Skeletal muscle tissue (tissue), 4 donors: Measurements from ENCODE around the gene GTF3C1. TPM values are rescaled to one million over a fixed set of nuclear protein-coding genes. Genes with fewer than 3 reads are reported as not detected.

Source experiments
- H3K27ac ChIP-seq: one replicate; pipeline ENCODE4 v1.7.0; 2013; ENCODE audit warnings: mild to moderate bottlenecking, low read depth, low read length, inconsistent platforms
- H3K27me3 ChIP-seq, 3 donors: one replicate each; pipeline ENCODE4 v1.7.0; 2013; ENCODE audit warnings: low read length in 3 of 3; ENCODE audit not compliant: control insufficient read depth in 3 of 3, insufficient read depth in 3 of 3
- H3K36me3 ChIP-seq, 3 donors: one replicate each; pipeline ENCODE4 v1.7.0; 2013; ENCODE audit warnings: low read length in 3 of 3; ENCODE audit not compliant: control insufficient read depth in 3 of 3, insufficient read depth in 3 of 3
- H3K4me1 ChIP-seq, 3 donors: one replicate each; pipeline ENCODE4 v1.7.0; 2013; ENCODE audit warnings: low read length in 3 of 3, mild to moderate bottlenecking in 3 of 3; ENCODE audit not compliant: control insufficient read depth in 3 of 3, insufficient read depth in 3 of 3
- H3K4me3 ChIP-seq, 3 donors: one replicate each; pipeline ENCODE4 v1.7.0; 2013; ENCODE audit warnings: low read length in 3 of 3
- H3K9ac ChIP-seq, 3 donors: one replicate each; pipeline ENCODE4 v1.7.0; 2013; ENCODE audit warnings: low read length in 3 of 3, mild to moderate bottlenecking in 3 of 3, moderate library complexity in 2 of 3, low read depth in 1 of 3
- H3K9me3 ChIP-seq, 3 donors: one replicate each; pipeline ENCODE4 v1.7.0; 2013; ENCODE audit warnings: low read length in 3 of 3; ENCODE audit not compliant: control insufficient read depth in 3 of 3
- total RNA-seq: library from RNA; depleted of rRNA; stranded (reverse); fragments of >200 nt; gene quantifications from one replicate; pipeline ENCODE4 v1.2.3, GENCODE V29; 2014
- donor health status: Osteomylitis.

The GTF3C1 gene
- total RNA-seq, 1 donor from 2014 or later: 48.0 TPM

DNA sequence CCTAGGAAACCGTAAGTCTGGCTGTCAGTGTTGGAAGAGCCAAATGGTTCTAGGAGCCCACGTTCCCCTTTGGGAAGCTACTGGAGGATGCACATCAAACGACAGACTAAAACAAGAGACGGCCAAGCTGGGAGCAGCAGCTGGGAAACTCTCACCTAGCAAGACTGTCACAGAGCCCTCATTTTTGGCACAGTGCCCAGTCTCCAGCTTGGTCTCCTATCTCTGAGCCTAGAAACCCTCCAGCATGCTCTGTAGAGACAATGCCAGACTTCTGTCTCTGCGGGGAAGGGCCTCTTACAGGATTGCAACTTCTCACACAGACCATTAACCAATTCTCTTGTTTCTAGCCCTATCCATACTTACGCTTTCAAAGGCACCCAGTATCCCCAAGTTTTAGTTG, 23.5 kb downstream of the GTF3C1 start:
- H3K9ac ChIP-seq: peak overlapping the region in 1 of 3 donors; percentile 20

DNA sequence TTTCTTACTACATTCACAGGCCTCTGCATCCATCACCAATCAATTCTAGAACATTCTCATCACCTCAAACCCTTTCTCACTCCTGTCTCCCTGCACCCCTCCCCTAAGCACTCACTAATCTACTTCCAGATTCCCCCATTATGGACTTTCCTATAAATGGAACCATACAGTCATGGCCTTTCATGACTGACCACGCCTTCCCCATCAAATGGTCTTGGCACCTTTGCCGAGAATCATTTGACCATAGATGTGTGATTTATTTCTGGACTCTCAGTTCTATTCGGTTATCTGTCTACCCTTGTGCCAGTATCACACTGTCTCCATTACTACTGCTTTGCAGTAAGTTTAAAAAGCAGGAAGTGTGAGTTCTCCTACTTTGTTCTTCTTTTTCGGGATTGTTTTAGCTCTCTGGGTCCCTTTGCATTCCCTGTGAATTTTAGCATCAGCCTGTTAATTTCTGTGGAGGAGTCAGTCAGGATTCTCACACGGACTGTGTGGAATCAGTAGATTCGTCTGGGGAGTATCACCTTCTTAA, 27.5 kb downstream of the GTF3C1 start:
- H3K27me3 ChIP-seq: no peaks in the 10 kb centered on the region
- H3K9me3 ChIP-seq: no peaks in the 10 kb centered on the region
- peaks cover 15 to 38% (median 22%) of the 10 kb centered on the region in 3 donors for H3K36me3 ChIP-seq
- H3K4me3 ChIP-seq: peak overlapping the region in 1 of 3 donors; percentile 42
- peak overlapping the region; percentile 96 for H3K27ac ChIP-seq
- peak overlapping the region; percentile 62 to 75 (median 63) for H3K9ac ChIP-seq
- peaks cover 54 to 59% (median 59%) of the 10 kb centered on the region in 3 donors for H3K4me1 ChIP-seq

More for the DNA sequence above, 23.5 kb downstream of the GTF3C1 start:
- peaks cover 55 to 56% (median 56%) of the 10 kb centered on the region in 3 donors for H3K4me1 ChIP-seq
- no peak overlapping the region for H3K4me3 ChIP-seq
- no peaks in the 10 kb centered on the region for H3K9me3 ChIP-seq
- H3K36me3 ChIP-seq: peaks cover 23 to 59% (median 39%) of the 10 kb centered on the region in 3 donors
- peak overlapping the region; percentile 36 for H3K27ac ChIP-seq
- no peaks in the 10 kb centered on the region for H3K27me3 ChIP-seq

DNA sequence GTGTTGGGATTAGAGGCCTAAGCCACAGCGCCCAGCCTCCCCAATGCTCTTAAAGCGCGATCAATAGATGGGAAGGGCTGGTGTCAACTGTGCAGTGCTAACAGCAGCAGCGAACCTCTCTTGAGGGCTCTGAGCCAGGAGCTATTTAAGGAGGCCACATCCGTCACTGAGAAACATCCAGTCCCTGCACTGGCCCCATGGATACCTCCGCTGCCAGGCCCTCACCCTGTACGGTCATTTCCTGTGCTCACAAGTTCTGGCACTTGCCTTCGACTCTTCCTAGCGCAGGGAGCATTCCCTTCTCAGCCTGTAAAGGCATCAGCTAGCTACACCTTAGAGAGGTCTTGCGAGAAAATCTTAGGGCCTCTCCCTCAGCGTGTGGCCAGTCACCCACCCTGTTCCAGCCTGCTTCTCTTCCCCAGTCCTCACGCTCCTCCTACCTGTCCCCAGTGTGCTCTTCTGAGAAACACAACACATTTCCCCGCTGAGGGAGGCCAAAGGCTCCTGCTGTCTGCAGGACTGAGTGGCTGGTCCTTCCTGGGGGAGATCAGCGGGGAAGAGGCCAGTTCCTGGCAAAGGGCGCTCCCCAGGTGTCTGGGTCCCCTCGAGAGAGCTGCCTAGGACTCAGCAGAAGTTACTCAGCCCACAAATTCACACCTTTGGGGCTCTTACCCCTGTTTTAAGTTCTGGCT, 28.6 kb downstream of the GTF3C1 start:
- Histone ChIP-seq H3K4me1 (peaks cover 56 to 66% (median 64%) of the 10 kb centered on the region in 3 donors), H3K9ac (peak overlapping the region; percentile 76 to 85 (median 83)), H3K9me3 (no peaks in the 10 kb centered on the region), H3K27ac (peak overlapping the region; percentile 96), H3K36me3 (peaks cover 17 to 35% (median 21%) of the 10 kb centered on the region in 3 donors), H3K27me3 (no peaks in the 10 kb centered on the region), H3K4me3 (peak overlapping the region; percentile 38 to 49 (median 47))

DNA sequence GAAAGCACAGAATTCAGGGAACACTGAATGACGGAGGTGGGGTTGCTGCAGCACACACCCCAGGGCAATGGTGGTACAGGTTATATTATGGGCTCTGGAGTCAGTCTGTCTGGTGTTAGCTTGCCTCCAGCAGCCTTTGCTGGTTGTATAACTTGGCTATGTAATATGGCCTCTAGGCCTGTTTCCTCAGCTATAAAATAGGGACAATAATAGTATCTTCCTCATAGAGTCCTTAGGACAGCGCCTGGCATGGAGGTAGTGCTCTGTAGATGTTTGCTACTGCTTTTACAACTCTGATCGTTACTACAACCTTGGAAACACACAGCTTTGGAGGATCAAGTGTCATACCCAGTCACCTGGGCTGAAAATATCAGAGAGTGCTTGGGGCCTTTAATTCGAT, 31.5 kb downstream of the GTF3C1 start:
- Histone ChIP-seq H3K4me1 (peaks cover 58 to 75% (median 68%) of the 10 kb centered on the region in 3 donors), H3K4me3 (peak overlapping the region in 1 of 3 donors; percentile 10), H3K36me3 (peaks cover 5 to 18% (median 14%) of the 10 kb centered on the region in 3 donors), H3K9ac (no peak overlapping the region), H3K27me3 (no peaks in the 10 kb centered on the region), H3K27ac (peak overlapping the region; percentile 77), H3K9me3 (no peaks in the 10 kb centered on the region)

DNA sequence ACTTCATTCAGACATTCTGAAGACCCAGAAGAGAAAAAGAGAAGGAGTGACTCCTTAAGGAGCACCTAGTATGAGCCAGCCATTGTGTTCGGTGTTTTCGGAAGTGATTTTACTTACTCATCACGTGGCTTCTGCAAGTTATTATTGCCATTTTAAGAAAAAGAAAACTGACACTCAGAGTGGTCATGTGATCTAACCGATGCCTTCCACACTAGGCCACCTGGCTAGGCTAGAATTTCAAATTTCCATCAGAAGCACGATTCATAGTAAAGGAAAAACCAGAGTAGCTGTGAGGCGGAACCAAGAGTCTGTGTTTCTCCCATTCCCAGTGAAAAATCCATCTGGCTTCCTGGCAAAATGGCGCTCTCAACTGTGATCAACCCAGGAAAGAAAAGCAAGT, 32.0 kb downstream of the GTF3C1 start:
- H3K9me3 ChIP-seq: no peaks in the 10 kb centered on the region
- peak overlapping the region in 1 of 3 donors; percentile 10 for H3K4me3 ChIP-seq
- peak overlapping the region; percentile 77 for H3K27ac ChIP-seq
- peaks cover 52 to 72% (median 64%) of the 10 kb centered on the region in 3 donors for H3K4me1 ChIP-seq
- H3K36me3 ChIP-seq: peaks cover 5 to 22% (median 16%) of the 10 kb centered on the region in 3 donors
- H3K27me3 ChIP-seq: no peaks in the 10 kb centered on the region
- H3K9ac ChIP-seq: peak overlapping the region in 1 of 3 donors; percentile 63

DNA sequence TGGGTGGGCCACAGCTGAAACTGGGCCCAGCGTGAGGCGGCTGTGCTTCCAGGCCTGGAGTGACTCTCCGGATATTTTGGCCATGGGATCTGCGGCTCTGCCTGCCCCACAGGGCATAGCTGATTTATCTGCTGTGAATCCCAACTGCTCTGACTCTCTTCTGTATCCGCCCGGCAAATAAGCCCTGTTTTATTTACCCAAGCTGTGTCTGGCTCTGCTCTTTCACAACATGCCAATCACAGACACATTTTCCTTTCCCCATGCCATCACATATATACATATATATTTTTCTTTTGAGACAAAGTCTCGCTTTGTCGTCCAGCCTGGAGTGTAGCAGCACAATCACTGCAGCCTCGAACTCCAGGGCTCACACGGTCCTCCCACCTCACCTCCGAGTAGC, 33.3 kb downstream of the GTF3C1 start:
- no peaks in the 10 kb centered on the region for H3K9me3 ChIP-seq
- peak overlapping the region in 2 of 3 donors; percentile 43 to 63 for H3K9ac ChIP-seq
- H3K4me1 ChIP-seq: peaks cover 45 to 73% (median 68%) of the 10 kb centered on the region in 3 donors
- H3K27ac ChIP-seq: peak overlapping the region; percentile 77
- H3K4me3 ChIP-seq: no peak overlapping the region
- H3K36me3 ChIP-seq: peaks cover 9 to 28% (median 16%) of the 10 kb centered on the region in 3 donors
- H3K27me3 ChIP-seq: no peaks in the 10 kb centered on the region

DNA sequence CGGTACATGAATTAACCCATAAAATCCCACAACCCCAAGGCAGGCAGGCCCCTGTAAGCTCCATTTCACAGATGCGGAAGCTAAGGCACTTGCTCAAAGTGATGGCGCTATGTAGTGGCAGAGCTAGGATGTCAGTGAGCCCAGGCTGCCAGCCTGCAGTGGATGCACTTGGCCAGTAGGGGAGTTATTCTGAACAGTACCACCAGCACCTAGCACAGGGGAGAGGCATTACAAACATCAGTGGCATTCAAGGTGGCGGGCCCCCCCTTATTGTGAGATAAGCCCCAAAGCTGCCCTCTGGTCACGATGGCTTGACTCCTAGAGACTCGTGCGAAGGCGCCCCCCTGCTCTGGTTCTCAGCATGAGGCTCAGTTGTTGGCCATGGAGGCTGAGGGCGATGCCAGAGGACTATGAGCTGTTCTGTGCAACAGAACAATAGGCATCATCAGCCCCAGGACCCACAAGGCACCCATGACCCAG, 33.8 kb downstream of the GTF3C1 start:
- peak overlapping the region in 1 of 3 donors; percentile 63 for H3K9ac ChIP-seq
- H3K27me3 ChIP-seq: no peaks in the 10 kb centered on the region
- no peak overlapping the region for H3K4me3 ChIP-seq
- no peaks in the 10 kb centered on the region for H3K9me3 ChIP-seq
- H3K36me3 ChIP-seq: peaks cover 13 to 33% (median 19%) of the 10 kb centered on the region in 3 donors
- H3K27ac ChIP-seq: peak overlapping the region; percentile 77
- peaks cover 42 to 69% (median 67%) of the 10 kb centered on the region in 3 donors for H3K4me1 ChIP-seq

DNA sequence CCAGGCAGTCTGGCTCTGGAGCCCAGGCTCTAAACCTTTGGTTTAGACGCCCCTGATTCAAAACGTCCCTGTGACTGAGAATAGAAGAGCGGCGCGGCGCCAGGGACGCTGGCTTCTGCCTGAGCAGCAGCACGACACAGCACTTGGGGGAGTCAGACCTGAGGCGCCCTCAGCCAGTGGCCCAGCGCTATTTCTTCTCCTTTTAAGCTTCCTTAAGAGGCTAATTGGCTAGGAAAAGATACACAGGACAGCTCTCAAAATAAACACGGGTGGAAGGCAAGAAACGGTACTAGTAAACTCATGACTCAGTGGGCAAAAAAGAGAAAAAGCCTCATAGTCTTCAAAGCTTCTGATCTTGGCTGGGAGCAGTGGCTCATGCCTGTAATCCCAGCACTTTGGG, 34.9 kb downstream of the GTF3C1 start:
- Histone ChIP-seq H3K27me3 (no peaks in the 10 kb centered on the region), H3K36me3 (peaks cover 21 to 40% (median 28%) of the 10 kb centered on the region in 3 donors), H3K4me3 (no peak overlapping the region), H3K27ac (peak overlapping the region; percentile 28), H3K9ac (peak overlapping the region in 1 of 3 donors; percentile 67), H3K4me1 (peaks cover 35 to 61% (median 56%) of the 10 kb centered on the region in 3 donors), H3K9me3 (no peaks in the 10 kb centered on the region)

DNA sequence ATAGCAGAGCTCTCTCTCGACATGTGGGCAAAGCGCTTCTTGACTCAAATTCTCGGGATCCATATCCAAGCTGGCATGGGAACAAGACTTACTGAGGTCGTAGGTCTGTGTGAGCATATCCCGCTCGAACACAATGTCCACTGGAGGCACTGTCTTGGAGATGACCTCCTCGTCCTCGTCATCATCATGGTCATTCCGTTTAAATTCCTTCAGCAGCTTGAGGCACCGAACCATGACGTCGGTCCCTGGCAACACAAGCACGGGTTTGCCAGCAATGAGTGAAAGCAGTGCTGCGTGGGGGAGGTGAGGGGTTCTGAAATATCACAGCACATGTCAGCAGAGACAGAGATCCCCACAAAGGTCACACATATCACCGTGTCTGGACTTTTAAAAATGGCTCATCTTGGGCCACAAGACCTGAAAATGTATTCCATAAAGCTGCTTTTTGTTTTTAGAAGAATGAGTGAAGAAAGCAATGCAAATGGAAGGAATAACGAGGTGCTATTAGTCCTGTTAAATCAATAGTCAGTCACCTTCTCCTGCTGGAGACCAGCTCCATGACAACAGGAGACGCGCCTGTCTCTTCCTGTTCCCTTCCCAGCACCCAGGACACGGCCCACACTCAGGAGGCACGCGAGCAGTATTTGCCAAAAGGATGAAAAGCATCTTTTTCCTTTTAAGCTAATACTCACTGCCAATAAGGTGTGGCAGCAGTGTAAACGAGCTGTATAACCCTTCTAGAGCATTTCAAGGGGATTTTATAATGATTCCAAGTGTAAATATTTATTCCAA, 37.9 kb downstream of the GTF3C1 start:
- peak overlapping the region; percentile 32 for H3K27ac ChIP-seq
- peaks cover 41 to 52% (median 42%) of the 10 kb centered on the region in 3 donors for H3K36me3 ChIP-seq
- H3K9me3 ChIP-seq: no peaks in the 10 kb centered on the region
- H3K9ac ChIP-seq: peak overlapping the region in 1 of 3 donors; percentile 18
- H3K4me1 ChIP-seq: peaks cover 14 to 37% (median 31%) of the 10 kb centered on the region in 3 donors
- H3K27me3 ChIP-seq: no peaks in the 10 kb centered on the region
- H3K4me3 ChIP-seq: no peak overlapping the region
